HG02852 (cell line): ENCODE results near the gene KCND3.
"Not testable (repeated sequence)": the region's sequence is repeated elsewhere in the genome, so short reads cannot be mapped to it uniquely, and the experiment has no call there.

Experiments
- ATAC-seq: cut with Tn5 transposase; IDR thresholded peaks from one replicate; pipeline ENCODE4 v1.9.1; 2021; ENCODE audit warnings: mild to moderate bottlenecking, moderate library complexity; ENCODE audit not compliant: unreplicated experiment

Gene KCND3

DNA sequence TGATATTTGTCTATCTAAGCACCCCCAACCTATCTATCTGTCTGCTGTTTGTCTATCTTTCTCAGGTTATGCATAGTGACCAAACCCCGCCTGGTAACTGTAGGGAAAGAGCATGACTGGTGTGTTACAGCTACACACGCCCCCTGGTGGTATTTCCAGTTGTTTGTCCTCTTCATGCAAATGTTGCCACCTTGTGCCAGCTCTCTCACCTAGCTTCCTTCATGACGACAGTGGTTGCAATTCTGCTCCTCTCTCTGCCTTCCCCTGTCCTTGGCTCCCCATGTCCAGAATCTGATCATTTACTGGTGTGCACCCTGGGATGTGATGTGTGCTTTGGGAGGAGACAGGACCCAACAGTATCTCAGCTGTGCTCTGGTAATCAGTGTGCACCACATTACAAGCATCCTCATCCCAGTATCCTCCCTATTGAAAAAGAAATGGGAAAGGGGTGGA is 242.2 kb downstream of the KCND3 start:
- peak; percentile 57 for ATAC-seq

GRCh38 chr1:111746614-111746999 is 242.9 kb downstream of the KCND3 start:
- ATAC-seq, result no peak

DNA sequence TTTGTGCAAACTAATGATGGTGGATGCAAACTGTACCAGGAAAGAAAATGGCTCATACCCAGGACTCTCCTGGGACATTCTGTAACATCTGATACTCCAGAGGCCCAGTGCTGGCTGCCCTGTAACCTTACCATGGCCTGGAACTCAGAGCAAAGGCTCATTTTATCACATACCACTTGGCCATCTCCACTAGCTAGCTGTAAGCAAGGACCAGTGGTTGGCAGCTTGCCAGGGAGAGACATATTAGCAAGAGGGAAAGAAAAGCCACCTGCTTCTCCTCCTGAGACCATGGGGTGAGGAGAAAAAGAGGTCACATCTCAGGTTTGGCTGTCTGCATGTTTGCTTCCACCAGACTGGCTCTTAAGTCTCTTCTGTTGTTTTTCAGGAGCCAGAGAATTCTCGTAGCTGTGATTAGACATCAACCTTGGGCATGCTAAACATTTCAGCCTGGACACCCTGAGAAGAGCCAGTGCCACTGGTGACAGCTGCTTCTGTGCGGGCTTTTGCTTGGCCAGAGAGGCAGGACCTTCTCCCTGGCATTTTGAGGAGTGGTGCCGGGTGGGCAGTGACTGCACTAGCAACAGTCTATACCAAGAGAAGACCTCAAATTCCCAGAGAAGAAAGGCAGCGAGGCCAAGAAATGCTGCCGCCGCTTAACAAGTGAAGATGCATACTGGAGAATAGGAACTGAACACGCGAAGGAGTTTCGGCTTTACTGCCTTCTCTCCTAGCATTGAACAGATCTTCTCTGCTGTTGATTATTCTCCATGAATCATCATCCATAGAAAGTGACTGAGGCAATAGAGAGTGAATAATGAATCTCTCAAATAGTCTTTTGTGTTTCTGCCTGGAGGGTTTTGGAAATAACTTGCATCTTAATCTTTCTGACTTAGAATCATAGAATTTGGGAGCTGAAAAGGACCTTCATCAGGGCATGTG is 243.5 kb downstream of the KCND3 start:
- ATAC-seq, result no peak

DNA sequence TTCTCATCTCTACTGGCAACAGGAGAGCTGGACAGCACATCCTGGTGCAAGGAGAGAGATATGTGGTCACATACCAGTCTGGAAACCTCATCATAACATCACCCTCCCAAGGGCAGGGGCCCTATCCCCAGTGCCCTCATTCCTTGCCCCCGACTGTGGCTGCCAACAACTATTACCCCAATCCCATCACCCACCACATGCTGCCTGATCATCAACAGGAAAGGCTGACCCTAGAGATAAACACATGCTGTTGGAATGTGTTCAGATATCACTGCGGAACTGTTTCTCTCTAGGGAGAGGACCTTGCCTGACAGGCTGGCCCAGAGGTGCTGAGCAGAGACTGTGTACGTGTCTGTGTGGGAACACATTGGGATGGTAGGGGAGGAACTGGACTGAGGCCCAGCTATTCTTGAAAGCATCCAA is 245.8 kb downstream of the KCND3 start:
- ATAC-seq, result no peak

DNA sequence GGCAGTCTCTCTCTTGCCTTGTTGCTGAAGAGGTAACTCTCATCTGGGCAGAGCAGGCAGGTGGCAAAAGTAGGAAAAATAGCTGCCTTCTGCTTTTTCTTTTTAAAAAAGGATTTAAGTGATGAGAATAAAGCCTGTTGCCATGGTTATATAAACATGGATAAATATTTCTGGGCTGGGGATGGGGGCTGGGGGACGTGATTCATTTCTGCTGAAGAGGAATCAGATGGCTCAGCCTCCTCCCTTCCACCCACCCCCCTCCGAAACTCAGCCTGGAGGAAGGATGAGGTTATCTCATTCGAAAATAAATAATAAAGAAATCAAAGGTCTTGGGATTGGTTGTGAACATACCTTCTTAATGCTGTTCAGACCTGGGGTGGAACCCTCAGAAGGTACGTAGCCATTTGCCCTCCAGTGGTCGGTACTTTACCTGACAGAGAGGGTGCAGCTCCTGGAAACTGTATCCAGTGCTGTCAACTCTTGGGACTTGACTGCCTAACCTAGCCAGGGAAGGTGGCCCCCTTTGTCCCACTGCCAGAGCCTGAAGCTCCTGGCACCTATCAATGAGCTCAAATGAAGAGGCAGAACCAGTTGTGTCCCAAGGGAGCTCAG is 246.4 kb downstream of the KCND3 start:
- no peak for ATAC-seq

DNA sequence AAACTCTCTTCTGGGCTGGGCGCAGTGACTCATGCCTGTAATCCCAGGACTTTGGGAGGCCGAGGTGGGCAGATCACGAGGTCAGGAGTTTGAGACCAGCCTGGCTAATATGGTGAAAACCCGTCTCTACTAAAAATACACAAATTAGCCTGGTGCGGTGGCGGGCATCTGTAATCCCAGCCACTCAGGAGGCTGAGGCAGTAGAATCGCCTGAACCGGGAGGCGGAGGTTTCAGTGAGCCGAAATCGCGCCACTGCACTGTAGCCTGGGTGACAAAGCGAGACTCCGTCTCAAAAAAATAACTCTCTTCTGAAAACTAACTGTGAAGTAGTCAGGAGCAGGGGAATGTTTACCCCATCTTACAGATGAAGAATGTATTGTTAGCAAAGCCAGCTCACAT is 247.2 kb downstream of the KCND3 start:
- ATAC-seq, result not testable (repeated sequence)

GRCh38 chr1:111739925-111740765 is 249.3 kb downstream of the KCND3 start:
- no peak for ATAC-seq

GRCh38 chr1:111739194-111739924 is 250.1 kb downstream of the KCND3 start, which contains the start of gene INKA2:
TSS of gene INKA2 (minus strand) at chr1:111739395. CDS start at chr1:111739242, 153 bp downstream.
- ATAC-seq, result peak; percentile 82

DNA sequence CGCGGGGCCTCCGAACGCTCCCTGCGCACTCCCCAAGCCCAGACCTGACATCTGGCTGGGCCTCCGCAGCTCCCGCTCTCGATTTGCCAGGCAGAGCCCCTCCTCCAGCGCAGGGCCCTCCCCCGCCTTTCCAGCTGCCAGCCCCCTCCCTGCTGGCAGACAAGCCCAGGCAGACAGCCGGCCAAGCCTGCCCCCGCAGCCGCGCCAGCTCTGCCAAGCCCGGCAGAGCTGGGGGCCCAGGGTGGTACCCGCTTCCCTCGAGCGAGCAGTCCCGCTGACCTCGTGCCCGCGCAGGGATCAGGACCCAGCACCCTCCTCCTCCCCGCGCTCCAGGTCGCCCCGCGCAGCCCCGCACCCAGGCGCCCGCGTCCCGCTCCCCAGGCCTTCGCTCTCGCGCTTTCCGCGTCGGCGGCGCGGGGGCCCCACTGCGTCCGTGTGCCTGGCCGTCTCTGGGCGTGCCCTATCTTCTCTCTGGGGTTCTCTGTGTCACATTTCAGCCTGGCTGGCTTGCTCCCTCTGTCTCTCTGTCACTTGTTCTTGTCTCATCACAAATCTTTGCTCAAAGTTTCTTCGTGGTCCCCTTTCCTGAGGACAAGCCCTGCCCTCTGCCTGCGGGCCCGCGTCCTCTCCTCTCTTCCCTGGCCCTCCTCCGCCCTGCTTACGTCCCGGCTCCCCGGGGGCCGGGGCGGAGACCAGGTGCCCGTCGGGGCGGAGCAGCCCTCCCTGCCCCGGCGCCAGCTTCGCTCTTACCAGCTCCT is 250.9 kb downstream of the KCND3 start:
- ATAC-seq, result peak; percentile 43

DNA sequence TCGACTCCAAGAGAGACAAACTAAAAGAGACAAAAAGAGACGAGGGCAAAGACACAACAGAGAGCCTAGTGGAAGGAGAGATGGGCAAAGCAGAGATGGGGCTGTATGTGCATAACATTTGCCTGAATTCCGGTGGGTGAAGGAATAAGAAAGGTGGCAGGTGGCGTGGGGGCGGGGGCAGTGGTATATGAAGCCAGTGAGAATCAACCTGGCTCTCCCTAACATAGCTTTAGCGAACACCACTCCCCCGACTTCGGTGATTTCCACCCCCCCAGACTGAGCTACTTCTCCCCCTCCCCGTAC is 251.4 kb downstream of the KCND3 start:
- ATAC-seq, result no peak

- no peak for ATAC-seq
Measured at GRCh38 chr1:111737216-111738132, 252.0 kb downstream of the KCND3 start.

DNA sequence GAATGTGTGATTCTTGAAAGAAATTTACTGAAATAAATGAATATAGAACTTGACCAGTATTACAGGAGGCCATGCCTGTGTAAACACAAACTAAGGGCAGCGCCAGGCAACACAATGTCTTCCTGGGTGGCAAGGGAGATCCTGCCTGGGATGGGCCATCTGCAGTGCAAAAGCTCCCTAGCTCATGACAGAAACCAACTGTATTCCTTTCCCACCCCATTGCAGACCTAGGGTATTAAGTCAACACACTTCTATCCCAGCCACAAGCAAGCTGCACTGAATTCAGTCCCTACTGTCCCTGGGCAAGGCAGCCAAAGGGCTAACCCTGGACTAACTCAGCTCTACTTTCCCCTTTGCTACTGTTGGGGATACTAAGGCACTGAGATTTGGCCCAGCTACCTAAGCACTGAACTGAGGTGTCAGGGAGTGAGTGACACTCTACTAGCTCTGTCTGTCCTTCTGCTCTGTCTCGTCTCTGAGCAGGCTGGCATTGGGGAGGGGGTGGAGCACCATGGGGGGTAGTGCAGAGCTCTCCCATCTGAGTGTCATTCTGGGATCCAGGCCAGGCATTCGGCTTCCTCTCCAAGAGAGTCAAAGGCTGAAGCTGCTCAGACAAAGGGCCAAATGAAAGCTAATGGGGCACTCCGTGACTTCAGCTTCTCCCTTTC is 252.8 kb downstream of the KCND3 start:
- ATAC-seq, result no peak

- ATAC-seq, result no peak
Measured at GRCh38 chr1:111735858-111736544, 253.5 kb downstream of the KCND3 start.

GRCh38 chr1:111735321-111735720 is 254.1 kb downstream of the KCND3 start:
- no peak for ATAC-seq

GRCh38 chr1:111734856-111735255 is 254.6 kb downstream of the KCND3 start:
- no peak for ATAC-seq

- ATAC-seq, result no peak
Measured at GRCh38 chr1:111734426-111734825, 255.0 kb downstream of the KCND3 start.

DNA sequence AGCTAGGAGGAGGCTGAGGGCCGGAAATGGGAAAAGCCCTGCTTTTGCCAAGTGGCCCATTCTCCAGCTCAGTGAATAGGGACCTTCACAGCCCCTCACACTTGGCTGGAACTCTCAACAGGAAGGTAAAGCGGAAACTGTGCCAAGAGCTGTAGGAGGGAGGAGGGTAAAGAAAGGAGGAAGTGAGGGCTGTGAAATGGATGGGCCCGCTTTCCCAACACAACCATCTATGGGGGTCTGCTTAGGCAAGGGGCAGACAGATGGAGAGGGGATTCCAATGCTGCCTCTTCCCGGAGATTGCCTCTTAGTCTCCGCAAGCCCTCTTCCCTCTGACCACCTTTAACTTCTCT is 255.5 kb downstream of the KCND3 start:
- ATAC-seq, result no peak
